Gastrocnemius medialis (tissue), 4 donors: ENCODE data around the gene EEF1A2. TPM values are rescaled to one million over a fixed set of nuclear protein-coding genes. Genes with fewer than 3 reads are reported as not detected.

ENCODE experiments used
- ATAC-seq, 2 donors: fragments of 150-250 bp; one replicate each; pipeline ENCODE4 v1.9.1; 2016
- DNase-seq, 2 donors: peaks; one replicate each; pipeline ENCODE4 v3.0.0-alpha.2; 2019
- H3K27ac ChIP-seq, 4 donors: fragments of 200-600 bp; sonication (generic); 1 replicate in 1 of 4; 2 replicates in 3 of 4; pipeline ENCODE4 v1.5.1; 2016 to 2018; ENCODE audit warnings: mild to moderate bottlenecking in 2 of 4, moderate library complexity in 1 of 4
- H3K27me3 ChIP-seq, 3 donors: fragments of 200-600 bp; sonication (generic) in 2 of 3; 1 replicate in 1 of 3; 2 replicates in 2 of 3; pipeline versions ENCODE4 v1.5.1 to v1.6.0; 2016 to 2019; ENCODE audit warnings: mild to moderate bottlenecking in 1 of 3, moderate library complexity in 1 of 3
- H3K36me3 ChIP-seq, 2 donors: fragments of 200-600 bp; sonication (generic) in 1 of 2; one replicate each; pipeline ENCODE4 v1.5.1; 2017 to 2018
- H3K4me1 ChIP-seq, 2 donors: fragments of 200-600 bp; sonication (generic) in 1 of 2; one replicate each; pipeline ENCODE4 v1.5.1; 2016 to 2017; ENCODE audit warnings: mild to moderate bottlenecking in 2 of 2
- H3K4me3 ChIP-seq, 4 donors: fragments of 200-600 bp; sonication (generic) in 3 of 4; 1 replicate in 1 of 4; 2 replicates in 3 of 4; pipeline ENCODE4 v1.5.1; 2016 to 2019; ENCODE audit warnings: mild to moderate bottlenecking in 2 of 4
- H3K9me3 ChIP-seq, 3 donors: fragments of 200-600 bp; sonication (generic) in 2 of 3; 1 replicate in 1 of 3; 2 replicates in 2 of 3; pipeline ENCODE4 v1.5.1; 2016 to 2019
- CTCF ChIP-seq, 5 experiments: fragments of 450-650 bp in 3 of 5; fragments of 200-600 bp in 2 of 5; sonication (generic) in 2 of 5; IDR thresholded peaks in 4 of 5; conservative IDR thresholded peaks in 1 of 5; 1 replicate in 4 of 5; 2 replicates in 1 of 5; pipeline ENCODE4 v1.5.1; 2016 to 2019; ENCODE audit warnings: antibody characterized with exemption in 5 of 5, mild to moderate bottlenecking in 3 of 5, moderate library complexity in 3 of 5
- POLR2A ChIP-seq, 2 donors: fragments of 450-650 bp; IDR thresholded peaks; one replicate each; pipeline ENCODE4 v1.6.1; 2017; ENCODE audit warnings: antibody characterized with exemption in 2 of 2, mild to moderate bottlenecking in 2 of 2, moderate library complexity in 2 of 2
- in situ Hi-C, 4 donors: fragments of 200-750 bp; cut with MboI; loops; one replicate each; pipeline versions ENCODE4 v1.15.0 to v1.8.0; 2017; ENCODE audit warnings: low sequenced_read_pairs in 4 of 4
- intact Hi-C: fragments of 100-400 bp; cut with DNase I; formaldehyde crosslinking; loops from one replicate; pipeline ENCODE4 v1.15.1; 2023; ENCODE audit warnings: low total_unique reads
- total RNA-seq, 4 donors: library from RNA; depleted of rRNA; stranded (reverse); fragments of >200 nt; gene quantifications; one replicate each; pipeline versions ENCODE4 v1.1.0 to v1.2.3, GENCODE V29; 2016

EEF1A2 gene
- total RNA-seq, 4 donors from 2014 or later: 1,736 to 2,603 (median 2,395) TPM

DNA sequence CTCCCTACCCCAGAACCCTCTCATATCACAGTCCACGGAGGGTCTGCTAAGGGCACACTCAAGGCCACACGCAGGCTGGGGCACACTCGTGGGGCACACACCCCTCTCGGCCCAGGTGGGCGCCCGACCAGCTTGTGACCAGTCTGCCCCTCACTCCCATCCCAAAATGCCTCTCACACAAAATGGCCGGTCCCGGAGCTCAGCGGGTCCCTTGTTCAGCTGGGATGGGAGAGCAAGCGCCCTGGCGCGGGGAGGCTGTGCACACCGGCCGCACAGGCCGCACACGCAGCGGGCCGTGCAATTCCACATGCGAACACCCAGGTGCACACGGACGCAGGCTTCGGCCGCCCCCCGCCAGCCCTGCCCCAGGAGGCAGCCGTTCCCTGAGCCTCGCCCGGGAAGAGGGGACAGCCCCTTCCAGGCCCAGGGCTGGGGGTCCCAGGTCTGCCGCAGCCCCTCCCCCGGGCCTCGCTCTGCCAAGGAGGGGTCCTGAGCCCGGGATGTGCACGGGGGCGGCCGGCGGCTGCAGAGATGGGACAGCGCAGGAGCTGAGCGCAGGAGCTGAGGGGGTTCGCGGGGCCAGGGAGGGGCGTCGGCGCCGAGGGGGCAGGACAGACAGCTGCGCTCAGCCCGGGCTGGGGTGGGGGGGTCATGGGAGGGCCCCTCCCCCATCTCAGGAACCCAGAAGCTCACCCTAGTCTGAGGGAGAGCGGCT is 27.7 kb downstream of the EEF1A2 start:
- Histone ChIP-seq H3K4me1 (peaks cover 0 to 4% of the 10 kb centered on the region in 2 donors), H3K4me3 (no peak overlapping the region), H3K9me3 (no peaks in the 10 kb centered on the region), H3K27ac (no peak overlapping the region), H3K27me3 (peaks cover 58 to 65% (median 59%) of the 10 kb centered on the region in 3 donors), H3K36me3 (no peaks in the 10 kb centered on the region)
- intact Hi-C loops: no loop called here
- DNase-seq: no peak
- no peak for ATAC-seq
- TF ChIP-seq POLR2A (IDR thresholded peaks at IDR 0.05): no peak
- TF ChIP-seq CTCF (IDR thresholded peaks at IDR 0.05 in 4 of 5, conservative IDR thresholded peaks at IDR 0.05 in 1 of 5): no peak
- in situ Hi-C loops: no loop called here

DNA sequence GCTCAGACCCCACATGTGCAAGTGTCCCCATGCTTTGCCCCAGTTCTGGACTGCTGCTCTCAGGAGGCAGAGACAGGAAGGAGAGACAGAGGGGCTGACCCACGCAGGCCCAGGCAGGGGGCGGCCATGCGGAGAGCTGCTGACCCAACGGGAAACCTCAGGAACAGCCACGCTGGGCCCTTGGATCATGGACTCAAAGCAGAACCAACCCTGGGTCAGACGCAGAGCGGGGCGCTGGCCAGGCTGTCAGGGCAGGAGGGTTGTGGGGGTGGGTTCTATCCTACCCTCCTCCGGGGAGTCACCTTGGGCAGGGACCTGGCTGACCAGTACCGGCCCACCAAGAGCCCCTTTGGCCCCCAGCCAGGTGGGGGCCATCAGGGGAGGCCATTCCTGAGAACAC is 28.5 kb downstream of the EEF1A2 start:
- in situ Hi-C loops (no loop called here), intact Hi-C loops (no loop called here)
- H3K4me3 ChIP-seq: no peak overlapping the region
- H3K27me3 ChIP-seq: peaks cover 51 to 58% (median 51%) of the 10 kb centered on the region in 3 donors
- DNase-seq: no peak
- no peaks in the 10 kb centered on the region for H3K36me3 ChIP-seq
- H3K9me3 ChIP-seq: no peaks in the 10 kb centered on the region
- no peak for ATAC-seq
- peaks cover 0 to 4% of the 10 kb centered on the region in 2 donors for H3K4me1 ChIP-seq
- no peak overlapping the region for H3K27ac ChIP-seq
- TF ChIP-seq POLR2A (IDR thresholded peaks at IDR 0.05): no peak
- TF ChIP-seq CTCF (IDR thresholded peaks at IDR 0.05 in 4 of 5, conservative IDR thresholded peaks at IDR 0.05 in 1 of 5): no peak

DNA sequence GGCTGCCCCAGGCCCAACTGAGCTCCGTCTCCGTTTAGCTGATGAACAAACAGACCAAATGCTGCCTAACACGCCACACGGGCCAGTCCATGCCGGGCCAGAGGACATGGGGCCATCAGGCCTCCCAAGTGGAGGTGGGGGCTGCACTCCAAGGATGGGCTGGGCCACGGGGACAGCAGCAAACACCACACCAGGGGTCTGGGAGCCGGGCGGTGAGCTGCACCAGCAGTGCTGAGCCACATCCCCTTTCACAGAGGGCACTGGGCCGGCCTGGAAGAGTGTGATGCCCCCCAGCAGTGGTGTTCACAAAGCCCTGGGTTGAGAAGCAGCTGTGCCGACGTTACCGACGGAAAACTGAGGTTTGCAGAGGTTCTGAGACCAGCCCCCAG is 29.2 kb downstream of the EEF1A2 start:
- in situ Hi-C loops: no loop called here
- DNase-seq: no peak
- peaks cover 44 to 55% (median 54%) of the 10 kb centered on the region in 3 donors for H3K27me3 ChIP-seq
- no peaks in the 10 kb centered on the region for H3K36me3 ChIP-seq
- intact Hi-C loops: no loop called here
- no peak for ATAC-seq
- no peak overlapping the region for H3K27ac ChIP-seq
- TF ChIP-seq CTCF (IDR thresholded peaks at IDR 0.05 in 4 of 5, conservative IDR thresholded peaks at IDR 0.05 in 1 of 5) (no peak), POLR2A (IDR thresholded peaks at IDR 0.05) (no peak)
- H3K9me3 ChIP-seq: no peaks in the 10 kb centered on the region
- peaks cover 0 to 4% of the 10 kb centered on the region in 2 donors for H3K4me1 ChIP-seq
- H3K4me3 ChIP-seq: no peak overlapping the region

GRCh38 chr20:63469019-63469712 is 29.7 kb downstream of the EEF1A2 start:
- no peaks in the 10 kb centered on the region for H3K36me3 ChIP-seq
- H3K27ac ChIP-seq: no peak overlapping the region
- no peak for ATAC-seq
- no peak overlapping the region for H3K4me3 ChIP-seq
- H3K9me3 ChIP-seq: no peaks in the 10 kb centered on the region
- no peak for DNase-seq
- intact Hi-C loops: no loop called here
- in situ Hi-C loops: no loop called here
- peaks cover 39 to 52% (median 50%) of the 10 kb centered on the region in 3 donors for H3K27me3 ChIP-seq
- peaks cover 0 to 4% of the 10 kb centered on the region in 2 donors for H3K4me1 ChIP-seq
- TF ChIP-seq POLR2A (IDR thresholded peaks at IDR 0.05) (no peak), CTCF (IDR thresholded peaks at IDR 0.05 in 4 of 5, conservative IDR thresholded peaks at IDR 0.05 in 1 of 5) (no peak)
